ENCODE results near the gene CYP2C8. TPM values are rescaled to one million over a fixed set of nuclear protein-coding genes. Genes with fewer than 3 reads are reported as not detected.
"Not testable (repeated sequence)": the region's sequence is repeated elsewhere in the genome, so short reads cannot be mapped to it uniquely, and the experiment has no call there.

The CYP2C8 gene
- under 1 TPM in 1 of 3 donors, not detected in 2; 0.20 TPM for polyA plus RNA-seq

DNA sequence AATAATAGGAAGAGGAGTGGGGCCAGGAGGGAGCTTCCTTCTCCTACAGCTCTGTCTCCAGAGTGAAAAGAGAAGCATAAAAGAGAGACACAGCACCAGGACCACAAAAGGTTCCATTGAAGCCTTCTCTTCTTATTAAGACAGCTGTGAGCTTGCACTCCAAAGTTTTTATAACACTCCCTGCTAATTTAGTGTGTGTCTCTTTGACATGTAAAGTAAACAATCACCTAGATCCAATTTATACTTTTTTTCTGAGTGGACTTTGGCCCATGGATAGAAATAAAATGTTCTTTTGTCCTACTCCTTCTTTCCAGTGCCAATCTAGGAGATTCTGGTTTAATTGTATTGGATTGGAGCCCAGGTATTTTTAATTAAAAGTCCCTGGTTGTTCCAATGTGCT lies at the start of gene CYP2C8:
Gene CYP2C8, minus strand, starts transcription at position 212 of the 400 bp plus-strand sequence. Its CDS starts 95 bp downstream, at position 117.
- Mint-ChIP-seq H3K27me3 (ENCODE audit: low read depth in 3 of 3) (no peaks in the 10 kb centered on the region), H3K4me3 (no peak within 1 kb of the TSS), H3K36me3 (no peaks in the 10 kb centered on the region), H3K4me1 (no peaks in the 10 kb centered on the region), H3K27ac (no peak within 1 kb of the TSS), H3K9me3 (peaks cover 1 to 14% (median 4%) of the 10 kb centered on the region in 6 donors)
- no peak for DNase-seq

DNA sequence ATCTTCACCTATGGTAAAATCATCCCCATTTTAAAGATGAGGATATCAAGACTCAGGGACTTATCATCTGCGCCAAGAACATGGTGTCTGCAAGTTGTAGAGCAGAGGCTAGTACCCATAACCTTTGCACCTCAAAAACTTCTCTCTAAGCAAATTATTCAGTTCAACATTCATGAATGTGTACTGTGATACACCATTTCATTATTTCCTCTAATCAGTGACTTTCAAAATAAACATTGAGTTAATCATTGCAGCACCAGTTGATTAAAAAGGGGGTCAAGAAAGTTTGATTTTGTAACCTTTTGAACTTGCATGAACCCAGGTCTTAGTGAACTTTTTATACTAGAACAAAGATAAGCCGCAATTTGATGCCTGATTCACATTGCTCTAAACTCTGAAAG lies 47.6 kb upstream of the CYP2C8 start:
- Mint-ChIP-seq H3K4me1 (no peaks in the 10 kb centered on the region), H3K27me3 (ENCODE audit: low read depth in 3 of 3) (peaks cover 4 to 10% (median 9%) of the 10 kb centered on the region in 3 donors), H3K36me3 (peaks cover 0 to 8% (median 5%) of the 10 kb centered on the region in 3 donors), H3K4me3 (no peak overlapping the region), H3K27ac (no peak overlapping the region), H3K9me3 (peaks cover 12 to 53% (median 33%) of the 10 kb centered on the region in 6 donors)
- no peak for DNase-seq

DNA sequence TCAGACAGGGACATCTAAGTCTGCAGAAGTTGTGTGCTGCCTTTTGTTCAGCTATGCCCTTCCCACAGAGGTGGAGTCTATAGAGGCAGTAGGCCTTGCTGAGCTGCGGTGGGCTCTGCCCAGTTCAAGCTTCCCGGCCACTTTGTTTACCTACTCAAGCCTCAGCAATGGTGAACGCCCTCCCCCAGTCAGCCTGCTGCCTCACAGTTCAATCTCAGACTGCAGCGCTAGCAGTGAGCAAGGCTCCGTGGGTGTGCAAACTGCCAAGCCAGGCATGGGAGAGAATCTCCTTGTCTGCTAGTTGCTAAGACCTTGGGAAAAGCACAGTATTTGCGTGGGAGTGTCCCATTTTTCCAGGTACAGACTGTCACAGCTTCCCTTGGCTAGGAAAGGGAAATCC lies 41.5 kb upstream of the CYP2C8 start:
- H3K9me3 Mint-ChIP-seq = peaks cover 4 to 32% (median 12%) of the 10 kb centered on the region in 6 donors
- not testable (repeated sequence) for H3K4me1 Mint-ChIP-seq; H3K27me3 Mint-ChIP-seq (ENCODE audit: low read depth in 3 of 3); H3K36me3 Mint-ChIP-seq; H3K27ac Mint-ChIP-seq; DNase-seq; H3K4me3 Mint-ChIP-seq

DNA sequence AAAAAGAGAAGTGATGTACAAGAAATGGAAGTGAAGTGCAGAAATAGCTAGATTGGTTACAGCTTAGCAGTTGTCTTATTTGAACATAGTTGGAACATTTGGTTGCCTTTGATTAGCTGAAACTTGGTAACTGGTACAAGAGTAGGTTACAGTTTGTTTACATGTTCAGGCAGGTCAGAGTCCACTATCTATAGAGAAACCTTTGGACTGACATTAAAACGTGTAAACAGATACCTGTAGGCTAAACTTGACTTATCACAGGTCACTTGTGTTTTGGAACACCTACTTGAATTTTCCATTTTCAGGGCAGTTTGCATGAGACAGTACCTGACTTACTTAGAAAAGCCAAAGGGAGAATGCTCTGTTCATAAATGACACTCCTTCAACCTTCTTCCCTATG lies 28.5 kb upstream of the CYP2C8 start:
- Mint-ChIP-seq H3K27ac (no peak overlapping the region), H3K27me3 (ENCODE audit: low read depth in 3 of 3) (no peaks in the 10 kb centered on the region), H3K36me3 (no peaks in the 10 kb centered on the region), H3K4me1 (no peaks in the 10 kb centered on the region), H3K4me3 (no peak overlapping the region), H3K9me3 (peaks cover 0 to 2% (median 0%) of the 10 kb centered on the region in 6 donors)
- DNase-seq = no peak

DNA sequence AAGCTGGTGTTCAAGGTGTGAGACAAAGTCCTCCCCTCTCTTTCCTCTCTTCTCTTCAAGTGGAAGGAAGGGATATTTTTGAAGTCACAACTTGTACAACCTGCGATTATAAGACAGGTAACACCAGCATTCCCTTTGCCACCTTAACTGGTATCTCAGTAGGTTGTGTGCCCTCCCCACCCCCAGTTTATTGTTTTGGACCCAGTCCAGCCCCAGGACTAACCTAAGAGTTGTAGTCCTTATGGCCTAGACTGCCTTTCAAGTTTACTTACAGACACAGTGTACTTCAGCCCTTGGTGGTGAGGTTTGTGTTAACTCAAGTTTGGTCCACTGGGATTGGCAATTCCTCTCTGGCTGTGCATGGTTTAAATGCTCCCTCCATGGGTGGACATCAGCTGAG lies 26.8 kb upstream of the CYP2C8 start:
- H3K27me3 Mint-ChIP-seq (ENCODE audit: low read depth in 3 of 3) = no peaks in the 10 kb centered on the region
- peaks cover 0 to 2% (median 0%) of the 10 kb centered on the region in 6 donors for H3K9me3 Mint-ChIP-seq
- no peak overlapping the region for H3K27ac Mint-ChIP-seq
- H3K36me3 Mint-ChIP-seq = no peaks in the 10 kb centered on the region
- H3K4me1 Mint-ChIP-seq = no peaks in the 10 kb centered on the region
- DNase-seq = no peak
- no peak overlapping the region for H3K4me3 Mint-ChIP-seq

DNA sequence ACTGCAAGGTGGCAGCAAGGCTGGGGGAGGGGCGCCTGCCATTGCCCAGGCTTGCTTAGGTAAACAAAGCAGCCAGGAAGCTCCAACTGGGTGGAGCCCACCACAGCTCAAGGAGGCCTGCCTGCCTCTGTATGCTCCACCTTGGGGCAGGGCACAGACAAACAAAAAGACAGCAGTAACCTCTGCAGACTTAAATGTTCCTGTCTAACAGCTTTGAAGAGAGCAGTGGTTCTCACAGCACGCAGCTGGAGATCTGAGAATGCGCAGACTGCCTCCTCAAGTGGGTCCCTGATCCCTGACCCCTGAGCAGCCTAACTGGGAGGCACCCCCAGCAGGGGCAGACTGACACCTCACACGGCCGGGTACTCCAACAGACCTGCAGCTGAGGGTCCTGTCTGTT lies 10.3 kb upstream of the CYP2C8 start:
- not testable (repeated sequence) for DNase-seq; H3K4me1 Mint-ChIP-seq; H3K36me3 Mint-ChIP-seq; H3K27me3 Mint-ChIP-seq (ENCODE audit: low read depth in 3 of 3); H3K27ac Mint-ChIP-seq; H3K4me3 Mint-ChIP-seq
- H3K9me3 Mint-ChIP-seq = peaks cover 2 to 24% (median 7%) of the 10 kb centered on the region in 6 donors

DNA sequence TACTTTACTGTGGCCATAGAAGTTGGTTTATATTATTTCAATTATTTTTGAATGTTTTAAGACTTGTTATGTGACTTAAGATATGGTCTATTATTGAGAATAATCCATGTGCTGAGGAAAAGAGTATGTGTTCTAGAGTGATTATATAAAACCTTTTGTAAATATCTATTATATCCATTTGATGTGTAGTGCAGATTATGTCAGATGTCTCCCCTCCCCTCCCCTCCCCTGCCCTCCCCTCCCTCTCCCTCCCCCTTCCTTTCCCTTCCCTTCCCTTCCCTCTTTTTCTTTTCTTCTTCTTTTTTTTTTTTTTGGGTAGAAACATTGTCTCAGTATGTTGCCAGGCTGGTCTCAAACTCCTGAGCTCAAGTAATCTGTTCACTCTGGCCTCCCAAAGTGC lies 8.3 kb upstream of the CYP2C8 start:
- DNase-seq = no peak
- Mint-ChIP-seq H3K36me3 (no peaks in the 10 kb centered on the region), H3K4me1 (no peaks in the 10 kb centered on the region), H3K4me3 (no peak overlapping the region), H3K27ac (no peak overlapping the region), H3K27me3 (ENCODE audit: low read depth in 3 of 3) (peaks cover 0 to 2% (median 2%) of the 10 kb centered on the region in 3 donors), H3K9me3 (peaks cover 2 to 31% (median 7%) of the 10 kb centered on the region in 6 donors)

DNA sequence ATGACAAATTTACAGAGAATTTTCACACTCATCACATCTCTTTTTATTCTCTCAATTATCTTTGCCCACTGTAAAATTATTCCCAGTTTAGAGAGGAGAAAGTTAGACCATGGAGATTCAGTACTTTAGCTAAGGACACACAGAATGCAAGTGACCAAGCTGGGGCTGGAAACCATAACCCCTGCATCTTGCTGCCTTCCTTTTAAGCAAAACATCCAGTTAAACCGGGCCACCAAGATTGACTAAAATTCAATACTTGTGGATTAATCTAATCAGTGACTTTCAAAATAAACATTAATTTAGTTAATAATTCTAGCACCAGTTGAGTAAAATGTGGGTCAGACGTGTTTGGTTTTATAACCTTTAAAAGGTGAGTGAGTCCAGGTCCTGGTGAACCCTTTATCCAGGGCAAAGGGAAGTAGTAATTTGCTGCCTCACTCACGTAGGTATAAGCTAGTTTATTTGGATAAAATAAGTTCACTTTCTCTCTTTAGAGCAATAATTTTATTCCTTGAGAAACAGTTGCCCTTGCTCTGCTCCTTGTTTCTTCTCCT lies 1.9 kb upstream of the CYP2C8 start:
- no peak overlapping the region for H3K27ac Mint-ChIP-seq
- H3K4me3 Mint-ChIP-seq = no peak overlapping the region
- H3K9me3 Mint-ChIP-seq = peaks cover under 1 to 15% (median 3%) of the 10 kb centered on the region in 6 donors
- DNase-seq = no peak
- H3K27me3 Mint-ChIP-seq (ENCODE audit: low read depth in 3 of 3) = no peaks in the 10 kb centered on the region
- H3K36me3 Mint-ChIP-seq = no peaks in the 10 kb centered on the region
- no peaks in the 10 kb centered on the region for H3K4me1 Mint-ChIP-seq

DNA sequence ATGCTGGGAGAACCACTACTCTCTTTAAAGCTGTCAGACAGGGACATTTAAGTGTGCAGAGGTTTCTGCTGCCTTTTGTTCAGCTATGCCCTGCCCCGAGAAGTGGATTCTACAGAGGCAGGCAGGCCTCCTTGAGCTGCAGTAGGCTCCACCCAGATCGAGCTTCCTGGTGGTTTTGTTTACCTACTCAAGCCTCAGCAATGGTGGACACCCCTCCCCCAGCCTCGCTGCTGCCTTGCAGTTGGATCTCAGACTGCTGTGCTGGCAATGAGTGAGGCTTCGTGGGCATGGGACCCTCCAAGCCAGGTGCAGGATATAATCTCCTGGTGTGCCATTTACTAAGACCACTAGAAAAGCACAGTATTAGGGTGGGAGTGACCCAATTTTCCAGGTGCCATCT lies 5.2 kb downstream of the CYP2C8 start:
- peaks cover 8 to 22% (median 11%) of the 10 kb centered on the region in 6 donors for H3K9me3 Mint-ChIP-seq
- not testable (repeated sequence) for H3K4me1 Mint-ChIP-seq; H3K27ac Mint-ChIP-seq; H3K4me3 Mint-ChIP-seq; DNase-seq; H3K27me3 Mint-ChIP-seq (ENCODE audit: low read depth in 3 of 3); H3K36me3 Mint-ChIP-seq

DNA sequence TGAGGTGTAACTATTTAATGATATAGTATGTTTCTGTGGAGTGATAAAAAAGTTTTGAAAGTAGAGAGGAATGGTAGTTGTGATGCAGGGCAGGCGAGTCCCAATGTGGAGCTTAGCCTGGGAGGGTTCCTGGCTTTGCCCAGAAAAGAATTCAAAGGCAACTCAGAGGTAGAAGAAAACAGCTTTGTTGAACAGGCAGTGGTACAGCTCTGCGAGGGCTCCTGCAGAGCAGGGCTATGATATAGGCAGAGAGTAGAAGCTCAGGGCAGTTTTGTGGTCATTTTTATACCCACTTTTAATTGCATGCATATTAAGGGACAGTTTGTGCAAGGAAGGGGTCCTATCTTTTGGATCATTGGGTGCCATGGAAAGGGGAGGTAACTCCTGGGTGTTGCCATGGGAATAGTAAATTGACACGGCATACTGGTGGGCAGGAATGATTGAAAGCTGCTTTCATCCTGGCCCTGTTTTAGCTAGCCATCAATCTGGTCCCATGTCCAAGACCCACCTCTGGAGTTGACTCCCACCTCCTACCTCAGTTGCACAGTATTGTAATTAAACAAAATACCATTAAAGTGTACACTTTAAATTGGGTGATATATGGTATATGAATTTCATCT lies 12.4 kb downstream of the CYP2C8 start:
- H3K4me3 Mint-ChIP-seq = no peak overlapping the region
- no peak overlapping the region for H3K27ac Mint-ChIP-seq
- DNase-seq = no peak
- no peaks in the 10 kb centered on the region for H3K4me1 Mint-ChIP-seq
- peaks cover 0 to 3% (median 0%) of the 10 kb centered on the region in 3 donors for H3K27me3 Mint-ChIP-seq (ENCODE audit: low read depth in 3 of 3)
- peaks cover 0 to 10% (median 7%) of the 10 kb centered on the region in 6 donors for H3K9me3 Mint-ChIP-seq
- H3K36me3 Mint-ChIP-seq = no peaks in the 10 kb centered on the region

DNA sequence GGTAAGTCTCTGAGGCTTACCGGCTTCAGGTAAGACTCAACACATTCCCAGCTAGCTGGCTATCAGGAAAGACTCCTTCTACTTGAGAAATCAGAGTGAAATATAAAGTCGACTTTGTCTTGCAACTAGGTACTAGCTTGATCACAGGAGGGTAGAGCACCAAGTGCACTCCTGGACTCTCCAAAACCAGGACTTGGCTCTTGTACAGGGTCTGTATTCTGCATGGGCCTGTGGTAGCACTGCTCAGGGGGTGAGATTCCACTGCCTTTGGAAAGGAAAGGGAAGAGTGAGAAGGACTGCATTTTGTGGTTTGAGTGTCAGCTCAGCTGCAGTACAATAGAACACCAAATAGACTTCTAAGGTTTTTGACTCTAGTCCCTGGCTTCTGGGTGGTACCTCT lies 19.4 kb downstream of the CYP2C8 start:
- Mint-ChIP-seq H3K9me3 (peaks cover 3 to 20% (median 7%) of the 10 kb centered on the region in 6 donors), H3K4me3 (no peak overlapping the region), H3K36me3 (no peaks in the 10 kb centered on the region), H3K27me3 (ENCODE audit: low read depth in 3 of 3) (peaks cover 0 to 4% (median 1%) of the 10 kb centered on the region in 3 donors), H3K4me1 (no peaks in the 10 kb centered on the region), H3K27ac (no peak overlapping the region)
- no peak for DNase-seq

DNA sequence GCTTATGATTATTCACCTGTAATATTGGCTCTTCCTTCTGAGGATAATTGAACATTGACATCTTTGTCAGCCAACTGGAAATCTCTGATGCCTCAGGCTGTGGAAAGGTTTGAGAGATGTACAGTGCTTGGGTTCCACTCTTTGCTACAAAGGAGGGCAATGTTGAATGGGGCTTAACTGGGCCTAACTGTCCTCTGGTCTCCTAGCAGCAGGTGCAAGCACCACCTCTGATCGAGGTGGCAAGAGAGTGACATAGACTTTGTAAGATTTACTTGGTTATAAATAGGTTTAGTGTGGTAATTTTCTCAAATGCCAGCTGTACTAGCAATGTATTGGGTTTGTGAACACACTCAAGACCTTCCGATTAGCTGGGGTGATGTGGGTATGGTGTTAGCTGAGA lies 21.1 kb downstream of the CYP2C8 start:
- DNase-seq = no peak
- Mint-ChIP-seq H3K4me3 (no peak overlapping the region), H3K27me3 (ENCODE audit: low read depth in 3 of 3) (peaks cover 0 to 2% (median 1%) of the 10 kb centered on the region in 3 donors), H3K4me1 (no peaks in the 10 kb centered on the region), H3K9me3 (peaks cover 3 to 24% (median 8%) of the 10 kb centered on the region in 6 donors), H3K27ac (no peak overlapping the region), H3K36me3 (no peaks in the 10 kb centered on the region)

DNA sequence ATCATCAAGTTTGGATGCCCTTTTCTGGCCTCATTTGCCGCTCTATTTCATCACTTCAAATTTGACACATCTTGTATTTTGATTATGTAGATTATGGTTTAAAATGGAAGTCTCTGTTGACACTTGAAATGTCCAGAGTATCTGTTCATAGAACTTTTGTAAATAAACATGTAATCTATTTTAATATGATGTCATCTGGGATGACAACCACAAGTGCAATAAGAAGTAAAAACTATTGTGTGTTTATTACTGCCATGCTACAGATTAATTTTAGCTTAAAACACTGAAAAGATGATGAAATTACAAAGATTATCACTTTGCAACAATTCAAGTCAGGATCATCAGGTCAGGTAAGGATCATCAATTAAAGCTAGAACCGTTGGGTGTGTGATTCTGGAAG lies 30.0 kb downstream of the CYP2C8 start:
- H3K27ac Mint-ChIP-seq = no peak overlapping the region

DNA sequence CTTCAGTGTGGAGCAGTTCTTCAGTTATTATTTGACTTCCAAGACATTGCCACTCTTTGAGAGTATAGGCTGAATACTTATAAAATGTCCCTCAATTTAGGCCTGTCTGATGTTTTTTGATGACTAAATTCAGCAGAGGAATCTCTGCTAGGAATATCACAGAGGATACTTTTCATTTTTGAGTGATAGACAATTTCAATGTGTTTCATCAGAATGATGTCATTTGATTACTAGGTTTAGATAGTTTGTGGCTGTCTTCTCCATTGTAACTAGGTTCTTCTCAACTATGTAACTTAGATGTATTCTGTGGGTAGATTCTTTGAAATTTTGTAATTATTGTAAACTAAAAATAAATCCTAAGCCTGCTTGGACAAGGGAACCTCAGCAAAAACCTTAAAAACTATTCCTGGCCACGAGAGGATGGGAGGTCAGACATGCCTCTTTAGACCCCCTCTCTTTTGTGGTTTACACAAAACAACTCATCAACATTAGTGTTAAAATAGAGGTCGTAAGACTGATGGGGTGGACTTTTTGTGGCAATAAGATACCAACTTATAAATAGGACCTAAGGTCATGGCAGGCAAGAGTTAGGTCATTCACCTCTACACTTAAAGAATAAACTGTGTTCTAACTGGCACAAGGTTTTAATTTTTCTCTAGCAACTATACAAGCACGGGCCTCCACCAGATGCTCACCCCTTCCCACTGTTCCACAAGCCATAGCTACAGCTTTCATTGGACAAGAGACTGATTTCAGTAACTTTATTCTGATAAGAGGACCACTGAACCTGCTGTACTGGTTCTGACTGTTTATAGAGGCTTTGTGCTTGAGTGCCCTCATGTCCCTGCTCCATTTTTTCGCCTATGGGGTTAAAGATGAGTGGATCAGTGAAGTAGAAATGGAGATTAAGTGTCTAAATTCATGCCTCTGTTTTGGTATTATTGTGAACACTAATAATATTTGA lies 33.7 kb downstream of the CYP2C8 start:
- no peaks in the 10 kb centered on the region for H3K36me3 Mint-ChIP-seq
- H3K27ac Mint-ChIP-seq = no peak overlapping the region
- no peaks in the 10 kb centered on the region for H3K4me1 Mint-ChIP-seq
- H3K9me3 Mint-ChIP-seq = peaks cover 0 to 11% (median 2%) of the 10 kb centered on the region in 6 donors
- peaks cover 0 to 4% (median 2%) of the 10 kb centered on the region in 3 donors for H3K27me3 Mint-ChIP-seq (ENCODE audit: low read depth in 3 of 3)
- no peak for DNase-seq
- H3K4me3 Mint-ChIP-seq = no peak overlapping the region

More for the DNA sequence above, 30.0 kb downstream of the CYP2C8 start:
- peaks cover 0 to 6% (median 0%) of the 10 kb centered on the region in 6 donors for H3K9me3 Mint-ChIP-seq
- no peak for DNase-seq
- peaks cover 0 to 2% (median 2%) of the 10 kb centered on the region in 3 donors for H3K27me3 Mint-ChIP-seq (ENCODE audit: low read depth in 3 of 3)
- no peaks in the 10 kb centered on the region for H3K36me3 Mint-ChIP-seq
- H3K4me3 Mint-ChIP-seq = no peak overlapping the region
- H3K4me1 Mint-ChIP-seq = no peaks in the 10 kb centered on the region
